ENCODE results near the gene MMAB.

Gene MMAB

GRCh38 chr12:109553483-109553882, 19.8 kb downstream of the MMAB start:
- no peak for TF ChIP-seq CTCF (IDR thresholded peaks at IDR 0.05; ENCODE audit: control insufficient read depth, extremely low read depth, insufficient read depth)
- H3K4me3 ChIP-seq (ENCODE audit: low read depth, low read length): no peak overlapping the region
- no peak for DNase-seq (ENCODE audit: low read depth)

DNA sequence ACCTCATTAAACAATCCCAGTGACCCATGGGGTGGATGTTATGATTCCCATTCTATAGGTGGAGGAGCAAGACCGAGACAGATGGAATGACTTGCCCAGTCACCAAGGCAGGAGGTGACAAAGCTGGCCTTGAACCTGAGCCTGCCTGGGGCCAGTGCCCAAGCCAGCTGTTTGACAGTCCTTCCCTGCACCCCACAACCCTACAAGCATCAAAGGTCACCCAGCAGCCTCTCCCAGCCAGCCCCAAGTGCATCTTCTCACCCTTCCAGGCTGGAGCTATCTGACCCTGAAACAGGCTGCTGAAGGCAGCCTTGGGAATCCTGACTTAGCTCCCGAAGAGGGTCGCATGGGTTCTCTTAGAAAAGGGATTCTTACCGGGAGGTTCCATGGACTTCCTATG, 20.3 kb downstream of the MMAB start:
- no peak for DNase-seq (ENCODE audit: low read depth)
- no peak overlapping the region for H3K4me3 ChIP-seq (ENCODE audit: low read depth, low read length)
- TF ChIP-seq CTCF (IDR thresholded peaks at IDR 0.05; ENCODE audit: control insufficient read depth, extremely low read depth, insufficient read depth): no peak

DNA sequence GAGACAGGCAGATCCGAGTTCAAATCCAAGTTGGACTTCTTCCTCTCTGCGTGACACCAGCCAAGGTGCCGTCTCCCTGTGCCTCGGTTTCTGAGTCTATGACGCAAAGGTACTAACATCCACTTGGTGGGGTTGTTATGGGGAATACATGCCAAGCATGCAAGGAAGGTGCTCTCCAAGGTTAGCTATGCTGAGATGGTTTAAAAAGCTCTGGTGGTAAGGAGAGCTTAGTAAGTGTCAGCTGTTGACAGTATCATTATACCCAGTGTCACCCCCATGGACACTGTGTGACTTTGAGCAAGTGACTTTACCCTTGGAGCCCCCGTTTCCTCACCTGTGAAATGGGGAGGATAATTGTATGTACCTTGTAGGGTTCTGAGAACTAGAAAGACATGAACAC, 22.2 kb downstream of the MMAB start:
- DNase-seq (ENCODE audit: low read depth): no peak
- no peak overlapping the region for H3K4me3 ChIP-seq (ENCODE audit: low read depth, low read length)
- TF ChIP-seq CTCF (IDR thresholded peaks at IDR 0.05; ENCODE audit: control insufficient read depth, extremely low read depth, insufficient read depth): no peak

GRCh38 chr12:109550281-109550680, 23.0 kb downstream of the MMAB start:
- no peak for DNase-seq (ENCODE audit: low read depth)
- no peak overlapping the region for H3K4me3 ChIP-seq (ENCODE audit: low read depth, low read length)
- no peak for TF ChIP-seq CTCF (IDR thresholded peaks at IDR 0.05; ENCODE audit: control insufficient read depth, extremely low read depth, insufficient read depth)

GRCh38 chr12:109549613-109550270, 23.6 kb downstream of the MMAB start:
- DNase-seq (ENCODE audit: low read depth): no peak
- H3K4me3 ChIP-seq (ENCODE audit: low read depth, low read length): no peak overlapping the region
- TF ChIP-seq CTCF (IDR thresholded peaks at IDR 0.05; ENCODE audit: control insufficient read depth, extremely low read depth, insufficient read depth): no peak

GRCh38 chr12:109548258-109548657, 25.0 kb downstream of the MMAB start:
- H3K4me3 ChIP-seq (ENCODE audit: low read depth, low read length): no peak overlapping the region
- no peak for DNase-seq (ENCODE audit: low read depth)
- TF ChIP-seq CTCF (IDR thresholded peaks at IDR 0.05; ENCODE audit: control insufficient read depth, extremely low read depth, insufficient read depth): no peak

GRCh38 chr12:109547286-109547685, 26.0 kb downstream of the MMAB start:
- TF ChIP-seq CTCF (IDR thresholded peaks at IDR 0.05; ENCODE audit: control insufficient read depth, extremely low read depth, insufficient read depth): no peak
- DNase-seq (ENCODE audit: low read depth): no peak
- no peak overlapping the region for H3K4me3 ChIP-seq (ENCODE audit: low read depth, low read length)
